Measurements from ENCODE around the gene CCDC97. TPM values are rescaled to one million over a fixed set of nuclear protein-coding genes. Genes with fewer than 3 reads are reported as not detected.

Gene CCDC97
- total RNA-seq, 1 experiment from 2014 or later: 23.0 TPM

DNA sequence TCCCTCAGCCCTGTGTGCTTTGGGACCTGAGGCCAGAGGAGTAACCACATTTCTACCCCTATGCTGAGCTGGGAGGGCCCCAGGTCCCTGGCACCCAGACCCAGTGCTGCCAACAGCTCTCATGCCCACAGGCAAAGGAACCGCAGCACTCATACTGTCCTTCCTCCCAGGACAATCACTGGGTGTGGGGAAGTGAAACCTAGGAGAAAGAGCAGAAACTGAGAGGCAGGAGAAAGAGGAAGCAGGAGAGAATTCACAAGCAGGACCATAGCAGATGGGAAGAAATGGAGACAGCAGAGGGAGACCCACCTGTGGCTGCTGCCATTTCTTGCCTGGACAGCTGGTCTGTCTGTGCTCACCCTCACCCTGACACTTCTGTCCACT lies 18.9 kb downstream of the CCDC97 start (continued):
- no peak for TF ChIP-seq EZH2phosphoT487 (IDR thresholded peaks at IDR 0.05; ENCODE audit: borderline replicate concordance)
- no peak for TF ChIP-seq CBX3 (IDR thresholded peaks at IDR 0.05; ENCODE audit: low read depth)
- TF ChIP-seq SP1 (IDR thresholded peaks at IDR 0.05; ENCODE audit: low read depth): no peak
- no peak for TF ChIP-seq YY1 (IDR thresholded peaks at IDR 0.05; ENCODE audit: extremely low read depth, insufficient replicate concordance, low read depth, low read length)
- no peak for TF ChIP-seq POLR2AphosphoS5 (IDR thresholded peaks at IDR 0.05; ENCODE audit: low read depth, low read length)
- TF ChIP-seq FOSL1 (IDR thresholded peaks at IDR 0.05; ENCODE audit: low read depth): no peak

DNA sequence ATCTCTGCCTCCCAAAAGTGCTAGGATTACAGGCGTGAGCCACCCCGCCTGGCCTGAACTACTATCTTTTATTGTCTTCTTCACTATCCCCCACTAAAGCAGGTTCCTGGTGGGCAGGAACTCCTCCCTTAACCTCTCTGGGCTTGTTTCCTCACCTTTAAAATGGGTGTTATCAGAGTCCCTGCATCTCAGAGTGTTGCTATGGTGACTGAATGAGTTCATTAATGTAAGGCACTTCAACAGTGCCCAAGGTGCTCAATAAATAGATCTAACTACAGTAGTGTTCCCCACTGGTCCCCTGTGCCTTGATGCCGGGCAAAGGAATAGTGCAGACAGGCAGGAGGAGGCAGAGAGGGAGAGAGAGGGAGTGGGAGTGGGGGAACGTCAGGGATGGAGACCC lies 20.5 kb downstream of the CCDC97 start:
- ChIA-PET POLR2A (no interaction called here), RAD21 (ENCODE audit: low non-redundant PET in 1 of 2, low total read pairs in 2 of 2, uncharacterized antibody in 2 of 2, unreplicated experiment in 2 of 2) (no interaction called here), CTCF (no interaction called here)
- Histone ChIP-seq H2AFZ (ENCODE audit: low read depth, low read length, poor library complexity, severe bottlenecking) (no peak overlapping the region), H3K4me3 (replicated peaks in 1 of 2; ENCODE audit: low read depth in 1 of 2, low read length in 2 of 2) (no peak overlapping the region), H3K4me2 (ENCODE audit: low read length) (no peak overlapping the region), H3K9me2 (ENCODE audit: insufficient read depth) (no peaks in the 10 kb centered on the region), H3K27ac (ENCODE audit: low read depth, low read length) (no peak overlapping the region), H3K79me2 (ENCODE audit: insufficient read depth, low read length) (no peaks in the 10 kb centered on the region), H3K27me3 (ENCODE audit: insufficient read depth, low read length) (no peaks in the 10 kb centered on the region), H3K36me3 (ENCODE audit: control insufficient read depth in 1 of 2, insufficient read depth in 2 of 2, low read length in 2 of 2) (peaks cover 0 to 8% of the 10 kb centered on the region in 2 experiments; a peak in 1 of 4 replicates), H3K9me3 (ENCODE audit: control insufficient read depth in 1 of 2, insufficient read depth in 1 of 2, low read depth in 1 of 2, low read length in 2 of 2) (no peaks in the 10 kb centered on the region), H3K4me1 (ENCODE audit: control insufficient read depth in 1 of 2, insufficient read depth in 2 of 2, low read length in 2 of 2) (peaks cover 8 to 24% of the 10 kb centered on the region in 2 experiments; a peak in 3 of 4 replicates), H3K9ac (ENCODE audit: low read length) (no peak overlapping the region), H4K20me1 (ENCODE audit: insufficient read depth) (no peaks in the 10 kb centered on the region)
- DNase-seq (ENCODE audit: low read depth, low spot score) (no peak), ATAC-seq (no peak)
- intact Hi-C loops (cut with micrococcal nuclease): no loop called here
- TF ChIP-seq SRF (IDR thresholded peaks at IDR 0.05; ENCODE audit: low read depth) (no peak), POLR2AphosphoS5 (IDR thresholded peaks at IDR 0.05; ENCODE audit: low read depth, low read length) (no peak)
- TF ChIP-seq, protein P1, sequence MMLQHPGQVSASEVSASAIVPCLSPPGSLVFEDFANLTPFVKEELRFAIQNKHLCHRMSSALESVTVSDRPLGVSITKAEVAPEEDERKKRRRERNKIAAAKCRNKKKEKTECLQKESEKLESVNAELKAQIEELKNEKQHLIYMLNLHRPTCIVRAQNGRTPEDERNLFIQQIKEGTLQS (IDR thresholded peaks at IDR 0.05): no peak
- TF ChIP-seq, protein P2, sequence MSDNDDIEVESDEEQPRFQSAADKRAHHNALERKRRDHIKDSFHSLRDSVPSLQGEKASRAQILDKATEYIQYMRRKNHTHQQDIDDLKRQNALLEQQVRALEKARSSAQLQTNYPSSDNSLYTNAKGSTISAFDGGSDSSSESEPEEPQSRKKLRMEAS (IDR thresholded peaks at IDR 0.05): no peak
- BruUV-seq (replicated peaks): no TSS peak

Measured in HCT116 (cell line).